SU-DHL-6 (cell line): ENCODE data around the gene TPP1.

Experiments used
- EZH2phosphoT487 ChIP-seq: fragments of 200-600 bp; sonication (generic), shearing (Covaris generic); conservative IDR thresholded peaks from 2 replicates; pipeline ENCODE4 v1.6.1; 2018; ENCODE audit warnings: mild to moderate bottlenecking, antibody characterized with exemption, low read length, moderate library complexity, mixed read lengths
- TF ChIP-seq, protein P1 (sequence below): fragments of 200-600 bp; sonication (generic); IDR thresholded peaks from one replicate; pipeline ENCODE4 v1.5.1; 2017; ENCODE audit warnings: antibody characterized with exemption, mild to moderate bottlenecking, low read length, moderate library complexity; ENCODE audit not compliant: insufficient read depth, poor library complexity, severe bottlenecking

DNA sequence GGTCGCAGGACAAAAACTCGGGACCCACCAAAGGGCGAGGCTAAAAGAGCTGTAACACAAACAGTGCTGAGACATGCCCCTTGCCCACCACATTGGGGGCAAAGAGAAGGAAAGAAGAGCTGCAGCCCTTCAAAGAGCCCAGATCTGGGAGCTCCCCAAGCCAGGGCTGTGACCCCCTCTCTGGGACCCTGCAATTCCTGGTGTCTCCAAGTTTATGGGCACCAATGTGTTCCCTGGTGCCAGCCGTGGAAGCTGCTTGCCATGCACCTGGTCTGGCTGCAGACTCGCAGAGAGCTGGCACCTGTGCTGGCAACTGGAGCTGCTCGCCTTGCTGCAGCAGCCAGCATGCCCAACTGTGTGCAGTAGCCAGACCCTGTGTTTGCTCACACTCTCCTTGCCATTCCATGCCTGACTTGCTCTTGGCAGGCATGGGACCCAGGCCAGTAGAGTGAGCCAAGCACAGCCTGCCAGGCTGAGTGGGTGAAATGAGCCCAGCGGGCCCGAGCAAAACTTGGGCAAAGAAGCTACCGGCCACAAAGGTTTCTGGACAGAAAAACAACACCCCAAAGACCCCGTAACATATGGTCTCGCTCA, 31.8 kb downstream of the TPP1 start:
- TF ChIP-seq, protein P1, sequence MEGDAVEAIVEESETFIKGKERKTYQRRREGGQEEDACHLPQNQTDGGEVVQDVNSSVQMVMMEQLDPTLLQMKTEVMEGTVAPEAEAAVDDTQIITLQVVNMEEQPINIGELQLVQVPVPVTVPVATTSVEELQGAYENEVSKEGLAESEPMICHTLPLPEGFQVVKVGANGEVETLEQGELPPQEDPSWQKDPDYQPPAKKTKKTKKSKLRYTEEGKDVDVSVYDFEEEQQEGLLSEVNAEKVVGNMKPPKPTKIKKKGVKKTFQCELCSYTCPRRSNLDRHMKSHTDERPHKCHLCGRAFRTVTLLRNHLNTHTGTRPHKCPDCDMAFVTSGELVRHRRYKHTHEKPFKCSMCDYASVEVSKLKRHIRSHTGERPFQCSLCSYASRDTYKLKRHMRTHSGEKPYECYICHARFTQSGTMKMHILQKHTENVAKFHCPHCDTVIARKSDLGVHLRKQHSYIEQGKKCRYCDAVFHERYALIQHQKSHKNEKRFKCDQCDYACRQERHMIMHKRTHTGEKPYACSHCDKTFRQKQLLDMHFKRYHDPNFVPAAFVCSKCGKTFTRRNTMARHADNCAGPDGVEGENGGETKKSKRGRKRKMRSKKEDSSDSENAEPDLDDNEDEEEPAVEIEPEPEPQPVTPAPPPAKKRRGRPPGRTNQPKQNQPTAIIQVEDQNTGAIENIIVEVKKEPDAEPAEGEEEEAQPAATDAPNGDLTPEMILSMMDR, result no peak
- no peak for TF ChIP-seq EZH2phosphoT487
